Adrenal gland (tissue), 12 donors: Measurements from ENCODE around the gene LRP2BP. TPM values are rescaled to one million over a fixed set of nuclear protein-coding genes. Genes with fewer than 3 reads are reported as not detected.

Experiments used
- DNase-seq, 7 donors: peaks; one replicate each; pipeline ENCODE4 v3.0.0-alpha.2; 2019 to 2020
- H3K27ac ChIP-seq, 5 donors: fragments of 200-600 bp; sonication (generic) in 4 of 5; 1 replicate in 3 of 5; 2 replicates in 2 of 5; pipeline versions ENCODE4 v1.5.1 to v1.8.0; 2016 to 2020; ENCODE audit warnings: mild to moderate bottlenecking in 1 of 5
- H3K27me3 ChIP-seq: fragments of 200-600 bp; 2 replicates; pipeline ENCODE4 v1.8.0; 2021
- H3K36me3 ChIP-seq, 2 donors: fragments of 200-600 bp; replicated peaks in 1 of 2; 1 replicate in 1 of 2; 2 replicates in 1 of 2; pipeline versions ENCODE4 v1.5.1 to v1.8.0; 2018 to 2022
- H3K4me1 ChIP-seq, 2 donors: fragments of 200-600 bp; replicated peaks in 1 of 2; 1 replicate in 1 of 2; 2 replicates in 1 of 2; pipeline versions ENCODE4 v1.5.1 to v1.8.0; 2018 to 2021
- H3K4me3 ChIP-seq, 4 donors: fragments of 200-600 bp; sonication (generic) in 3 of 4; one replicate each; pipeline ENCODE4 v1.5.1; 2016 to 2018
- H3K9me3 ChIP-seq, 3 donors: fragments of 200-600 bp; sonication (generic) in 1 of 3; replicated peaks in 1 of 3; 1 replicate in 2 of 3; 2 replicates in 1 of 3; pipeline versions ENCODE4 v1.5.1 to v1.8.0; 2016 to 2021
- POLR2A ChIP-seq, 2 donors: fragments of 450-650 bp; IDR thresholded peaks; one replicate each; pipeline ENCODE4 v1.6.1; 2017; ENCODE audit warnings: antibody characterized with exemption in 2 of 2, mild to moderate bottlenecking in 2 of 2, moderate library complexity in 1 of 2
- WGBS, 4 donors: extraction: QIAGEN DNeasy Blood & Tissue Kit in 2 of 4; methylation state at CpG; one replicate each; pipeline versions ENCODE4 v1.1.5 to v1.1.7; 2013 to 2017; 5-methylcytosine and 5-hydroxymethylcytosine counted together
- intact Hi-C, 2 donors: fragments of 100-400 bp; cut with DNase I; formaldehyde crosslinking; loops; one replicate each; pipeline versions ENCODE4 v1.14.1 to v1.15.0; 2022 to 2023
- polyA plus RNA-seq, 3 donors: library from polyadenylated mRNA; stranded (reverse); fragments of 200-250 nt in 2 of 3; fragments of 350-450 nt in 1 of 3; fragmentation: Illumina TruSeq in 1 of 3; extraction: RNeasy Lipid Tissue Mini Kit (QIAGEN cat#74804) in 1 of 3; gene quantifications; one replicate each; pipeline ENCODE4 v1.2.3, GENCODE V29; 2013 to 2014
- total RNA-seq, 9 donors: library from RNA; depleted of rRNA in 4 of 9; stranded (reverse); fragments of >200 nt in 4 of 9; fragments of 120-200 nt in 1 of 9; fragmentation: NEBNext Ultra II Directional in 1 of 9; extraction: Animal tissue kit (Norgen Biotek cat#: 25700) in 1 of 9; gene quantifications; one replicate each; pipeline versions ENCODE4 v1.1.0 to v1.2.4, GENCODE V29; 2013 to 2023
- TF ChIP-seq, protein P1 (sequence below), 6 experiments: fragments of 450-650 bp in 4 of 6; fragments of 200-600 bp in 2 of 6; sonication (generic) in 1 of 6; IDR thresholded peaks; 1 replicate in 5 of 6; 2 replicates in 1 of 6; pipeline versions ENCODE4 v1.5.1 to v1.8.0; 2016 to 2021; ENCODE audit warnings: antibody characterized with exemption in 6 of 6, mild to moderate bottlenecking in 2 of 6, moderate library complexity in 1 of 6
- donor health status: healthy with polysubstance abuse.
- donor health status: Bipolar disorder and iron deficiency.
- donor health status: DM: yes; HTN: yes; CAD: no.
- donor health status: DM: no; HTN: no; CAD: no.
- donor health status: DM: no; HTN: no; CAD: no.
- donor health status: DM: yes; HTN: yes; CAD: no.

The LRP2BP gene
- total and polyA plus RNA-seq, 12 donors: 0.14 to 1.8 (median 0.89) TPM; not detected in 1

DNA sequence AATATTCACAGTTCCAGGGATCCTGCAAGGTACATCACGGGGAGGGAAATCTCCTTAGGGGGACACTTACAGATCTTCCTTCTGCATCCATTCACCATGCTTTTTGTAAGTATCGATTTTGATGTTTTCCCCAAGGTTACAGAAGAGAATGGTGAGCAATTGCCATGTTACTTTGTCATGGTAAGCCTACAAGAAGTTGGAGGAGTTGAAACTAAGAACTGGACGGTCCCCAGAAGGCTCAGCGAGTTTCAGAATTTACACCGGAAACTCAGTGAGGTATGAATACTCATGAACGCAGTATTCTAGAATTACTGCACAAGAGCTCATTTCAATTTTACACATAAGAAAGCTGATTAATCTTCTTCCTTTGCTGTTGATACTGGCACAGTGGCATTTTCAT is 53.9 kb downstream of the LRP2BP start:
- WGBS, 4 donors: 92 to 96% (median 94%) methylated on average over 6 of the region's 6 CpGs
- H3K36me3 ChIP-seq: peaks cover 0 to 5% of the 10 kb centered on the region in 2 donors
- intact Hi-C loops: no loop called here
- no peak overlapping the region for H3K27ac ChIP-seq
- no peaks in the 10 kb centered on the region for H3K27me3 ChIP-seq
- no peaks in the 10 kb centered on the region for H3K9me3 ChIP-seq
- H3K4me1 ChIP-seq: peaks cover 0 to 8% of the 10 kb centered on the region in 2 donors
- no peak for TF ChIP-seq POLR2A (IDR thresholded peaks at IDR 0.05)
- TF ChIP-seq, protein P1, sequence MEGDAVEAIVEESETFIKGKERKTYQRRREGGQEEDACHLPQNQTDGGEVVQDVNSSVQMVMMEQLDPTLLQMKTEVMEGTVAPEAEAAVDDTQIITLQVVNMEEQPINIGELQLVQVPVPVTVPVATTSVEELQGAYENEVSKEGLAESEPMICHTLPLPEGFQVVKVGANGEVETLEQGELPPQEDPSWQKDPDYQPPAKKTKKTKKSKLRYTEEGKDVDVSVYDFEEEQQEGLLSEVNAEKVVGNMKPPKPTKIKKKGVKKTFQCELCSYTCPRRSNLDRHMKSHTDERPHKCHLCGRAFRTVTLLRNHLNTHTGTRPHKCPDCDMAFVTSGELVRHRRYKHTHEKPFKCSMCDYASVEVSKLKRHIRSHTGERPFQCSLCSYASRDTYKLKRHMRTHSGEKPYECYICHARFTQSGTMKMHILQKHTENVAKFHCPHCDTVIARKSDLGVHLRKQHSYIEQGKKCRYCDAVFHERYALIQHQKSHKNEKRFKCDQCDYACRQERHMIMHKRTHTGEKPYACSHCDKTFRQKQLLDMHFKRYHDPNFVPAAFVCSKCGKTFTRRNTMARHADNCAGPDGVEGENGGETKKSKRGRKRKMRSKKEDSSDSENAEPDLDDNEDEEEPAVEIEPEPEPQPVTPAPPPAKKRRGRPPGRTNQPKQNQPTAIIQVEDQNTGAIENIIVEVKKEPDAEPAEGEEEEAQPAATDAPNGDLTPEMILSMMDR (IDR thresholded peaks at IDR 0.05): no peak
- H3K4me3 ChIP-seq: no peak overlapping the region
- no peak for DNase-seq

DNA sequence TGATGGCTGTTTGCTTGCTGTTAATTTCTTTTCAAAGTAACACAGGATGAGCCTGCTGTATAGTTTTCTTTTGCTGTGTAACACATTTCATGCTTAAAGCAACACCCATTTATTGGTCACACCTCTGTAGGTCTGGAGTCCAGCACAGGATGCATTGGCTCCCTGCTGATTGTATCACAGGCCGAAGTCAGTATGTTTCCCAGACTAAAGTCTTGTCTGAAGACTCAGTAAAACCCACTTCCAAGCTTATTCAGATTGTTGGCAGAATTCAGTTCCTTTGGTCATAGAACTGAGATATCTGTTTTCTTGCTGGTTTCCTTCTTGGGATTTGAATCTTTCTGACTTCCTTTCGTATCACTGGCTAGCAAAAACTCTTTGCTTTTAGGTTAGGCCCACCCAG is 54.3 kb downstream of the LRP2BP start:
- Histone ChIP-seq H3K27ac (no peak overlapping the region), H3K4me3 (no peak overlapping the region), H3K36me3 (peaks cover 0 to under 1% of the 10 kb centered on the region in 2 donors), H3K27me3 (no peaks in the 10 kb centered on the region), H3K9me3 (no peaks in the 10 kb centered on the region), H3K4me1 (peaks cover 0 to 8% of the 10 kb centered on the region in 2 donors)
- WGBS, 4 donors: 91 to 100% (median 94%) methylated on average over 2 of the region's 2 CpGs
- DNase-seq: no peak
- TF ChIP-seq, protein P1 (IDR thresholded peaks at IDR 0.05): no peak
- TF ChIP-seq POLR2A (IDR thresholded peaks at IDR 0.05): no peak
- intact Hi-C loops: no loop called here

DNA sequence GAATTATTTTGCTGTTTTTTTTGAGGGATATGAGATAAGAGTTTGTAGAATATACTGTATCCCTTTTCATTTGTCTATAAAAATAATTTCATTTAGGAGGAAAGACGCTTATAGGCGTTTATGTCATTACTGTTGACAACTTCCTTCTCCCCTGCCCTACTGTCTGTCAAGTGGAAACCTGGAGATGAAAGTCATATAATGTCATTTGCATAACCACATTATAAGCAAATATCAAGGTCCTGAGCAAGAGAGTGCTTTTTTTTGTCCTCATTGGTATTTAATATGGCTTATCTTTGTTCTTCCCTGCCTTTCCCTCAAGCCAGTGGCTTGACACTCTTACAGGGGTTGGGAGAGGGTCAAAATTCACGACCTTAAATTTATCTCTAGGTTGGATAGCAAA is 55.8 kb downstream of the LRP2BP start:
- DNase-seq: no peak

DNA sequence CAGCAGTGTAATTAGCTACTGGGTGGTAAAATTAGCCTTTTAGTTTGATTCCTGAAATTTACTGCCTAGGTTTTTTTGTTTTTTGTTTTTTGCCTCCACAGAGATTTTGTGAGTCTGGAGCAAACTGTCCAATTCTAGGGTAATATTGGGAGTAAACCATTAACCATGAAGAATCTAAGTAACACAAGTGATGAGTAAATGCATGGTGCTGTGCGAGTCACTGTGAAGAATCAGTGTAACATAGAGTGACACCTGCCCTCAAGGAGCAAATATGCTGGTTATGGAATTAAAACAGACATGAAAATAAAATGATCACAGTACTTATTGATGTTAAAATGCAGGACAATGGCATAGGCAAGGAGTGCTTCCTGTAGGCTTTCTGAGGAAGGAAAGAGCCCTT is 60.1 kb downstream of the LRP2BP start:
- intact Hi-C loops: no loop called here
- DNase-seq: no peak
- no peak overlapping the region for H3K27ac ChIP-seq
- no peaks in the 10 kb centered on the region for H3K36me3 ChIP-seq
- H3K9me3 ChIP-seq: no peaks in the 10 kb centered on the region
- H3K4me1 ChIP-seq: no peaks in the 10 kb centered on the region
- TF ChIP-seq POLR2A (IDR thresholded peaks at IDR 0.05): no peak
- TF ChIP-seq, protein P1 (IDR thresholded peaks at IDR 0.05): no peak
- WGBS, 4 donors: 95 to 100% (median 97%) methylated on average over 1 of the region's 1 CpG
- H3K27me3 ChIP-seq: no peaks in the 10 kb centered on the region
- no peak overlapping the region for H3K4me3 ChIP-seq

More for the DNA sequence above, 55.8 kb downstream of the LRP2BP start:
- Histone ChIP-seq H3K9me3 (no peaks in the 10 kb centered on the region), H3K4me1 (peaks cover 0 to 5% of the 10 kb centered on the region in 2 donors), H3K4me3 (no peak overlapping the region), H3K27me3 (no peaks in the 10 kb centered on the region), H3K27ac (no peak overlapping the region), H3K36me3 (no peaks in the 10 kb centered on the region)
- TF ChIP-seq, protein P1 (IDR thresholded peaks at IDR 0.05): no peak
- TF ChIP-seq POLR2A (IDR thresholded peaks at IDR 0.05): no peak
- 76 to 85% (median 82%) methylated on average over 3 of the region's 3 CpGs for WGBS, 4 donors
- intact Hi-C loops: no loop called here
